Umbilical cord (tissue), 2 donors: Measurements from ENCODE around the gene MTRR. TPM values are rescaled to one million over a fixed set of nuclear protein-coding genes. Genes with fewer than 3 reads are reported as not detected.

Experiments used
- DNase-seq: peaks from one replicate; pipeline ENCODE4 v3.0.0-alpha.2; 2015; ENCODE audit warnings: low spot score
- total RNA-seq: library from RNA; depleted of rRNA; stranded (reverse); fragments of >200 nt; gene quantifications from one replicate; pipeline ENCODE4 v1.2.3, GENCODE V29; 2014; ENCODE audit warnings: low replicate concordance; ENCODE audit not compliant: insufficient read depth

Gene MTRR
- total RNA-seq, 1 donor from 2014 or later = 43.1 TPM

GRCh38 chr5:7857361-7857760, 11.6 kb upstream of the MTRR start:
- no peak for DNase-seq

GRCh38 chr5:7857926-7858632, 10.9 kb upstream of the MTRR start:
- DNase-seq = no peak

DNA sequence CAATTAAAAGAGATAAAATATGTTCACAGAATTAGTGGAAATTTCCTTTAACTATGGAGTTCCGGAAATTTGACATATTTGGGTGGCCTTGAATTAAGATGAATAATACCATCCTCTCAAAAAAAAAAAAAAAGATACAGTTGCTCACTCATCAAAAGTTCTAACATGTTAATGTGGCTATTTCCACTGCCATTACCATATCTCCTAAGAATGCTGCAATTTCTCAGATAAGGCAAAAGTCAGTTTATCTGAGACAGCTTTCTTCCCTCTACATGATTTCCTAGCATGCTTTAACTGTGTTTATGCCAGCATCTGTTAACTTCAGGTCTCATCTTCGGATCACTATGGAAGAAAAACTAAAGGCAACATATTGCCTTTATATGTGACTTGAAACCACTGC, 2.8 kb upstream of the MTRR start:
- DNase-seq = no peak

DNA sequence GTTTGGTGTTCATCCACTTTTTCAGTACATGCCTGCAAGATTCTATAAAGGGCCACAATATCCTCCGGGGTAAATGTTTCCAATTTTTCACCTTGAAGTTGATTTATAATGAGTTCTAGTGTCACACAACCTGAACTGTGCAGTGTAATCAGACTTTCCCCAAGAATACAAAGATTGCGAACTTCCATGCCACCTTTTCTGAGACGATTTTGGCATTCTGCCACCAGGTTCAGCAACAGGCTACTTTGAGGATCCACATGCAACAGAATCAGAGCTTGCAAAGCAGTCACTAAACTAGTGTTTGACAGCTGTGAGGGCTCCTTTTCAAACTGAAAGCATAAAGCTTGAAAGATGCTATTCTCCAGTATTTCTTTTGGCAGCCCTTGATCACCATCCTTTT, 1.7 kb upstream of the MTRR start:
- no peak for DNase-seq

GRCh38 chr5:7868427-7868772, 548 bp upstream of the MTRR start:
- DNase-seq = no peak

DNA sequence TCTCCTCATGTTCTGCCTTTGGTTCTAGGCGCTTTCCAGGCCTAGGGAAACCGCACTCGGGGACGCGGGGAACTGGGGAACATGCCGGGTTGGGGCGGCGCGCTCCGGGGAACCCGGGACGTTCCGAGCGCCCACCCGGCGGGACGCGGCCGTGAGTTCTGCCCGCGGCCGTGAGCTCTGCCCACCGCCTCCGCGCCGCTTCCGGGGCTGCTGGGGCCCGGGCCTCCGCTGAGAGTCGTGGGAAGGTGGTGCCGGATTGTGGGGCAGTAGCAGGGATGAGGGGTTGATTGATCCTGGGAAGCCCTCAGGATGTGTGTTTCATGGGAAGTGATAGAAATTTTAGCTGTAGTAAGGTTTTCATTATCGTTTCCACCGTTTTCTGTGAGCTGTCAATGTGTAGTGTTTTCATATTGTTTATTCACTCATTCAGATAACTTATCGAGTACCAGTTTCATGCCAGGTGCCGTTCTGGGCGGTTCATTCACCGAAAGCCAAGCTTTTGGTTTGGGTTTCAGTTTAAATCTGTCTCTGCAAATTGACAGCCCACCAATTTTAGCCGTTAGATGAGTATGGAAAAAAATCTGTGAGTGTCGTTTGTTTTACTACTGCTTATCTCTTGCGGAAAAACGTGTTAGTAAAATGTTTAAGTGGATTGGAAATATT, 657 bp downstream of the MTRR start:
- DNase-seq = no peak

- DNase-seq = no peak
Observed at GRCh38 chr5:7871653-7872052, 2.7 kb downstream of the MTRR start.

DNA sequence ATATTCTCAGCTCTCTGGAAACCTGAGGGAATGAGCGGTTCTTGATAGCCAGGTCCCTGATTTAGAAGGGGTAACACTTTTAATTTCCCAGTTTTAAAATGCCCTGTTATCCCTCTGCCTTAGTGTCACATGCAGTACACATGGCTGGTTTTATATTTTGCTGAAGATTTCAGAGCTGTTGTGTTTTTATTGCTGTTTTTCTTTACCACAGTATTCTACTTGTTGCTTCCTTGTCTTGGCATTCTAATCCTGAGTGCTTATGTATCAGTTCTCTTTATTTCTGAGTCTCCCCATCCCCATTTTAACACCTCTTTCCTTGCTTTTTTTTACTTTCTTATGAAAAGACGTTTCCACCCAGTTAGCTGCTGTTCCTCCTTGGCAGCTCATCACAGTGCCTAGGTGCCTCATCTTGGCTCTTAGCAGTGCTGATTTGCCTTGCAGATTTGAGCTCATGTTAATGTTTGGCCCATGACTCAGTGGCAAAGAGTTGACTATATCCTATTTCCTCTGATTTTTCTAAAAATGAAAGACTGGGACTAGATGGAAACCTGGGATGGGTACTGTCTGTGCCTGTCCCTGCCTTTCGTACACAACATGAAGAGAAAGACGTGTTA, 3.7 kb downstream of the MTRR start:
- DNase-seq = no peak

DNA sequence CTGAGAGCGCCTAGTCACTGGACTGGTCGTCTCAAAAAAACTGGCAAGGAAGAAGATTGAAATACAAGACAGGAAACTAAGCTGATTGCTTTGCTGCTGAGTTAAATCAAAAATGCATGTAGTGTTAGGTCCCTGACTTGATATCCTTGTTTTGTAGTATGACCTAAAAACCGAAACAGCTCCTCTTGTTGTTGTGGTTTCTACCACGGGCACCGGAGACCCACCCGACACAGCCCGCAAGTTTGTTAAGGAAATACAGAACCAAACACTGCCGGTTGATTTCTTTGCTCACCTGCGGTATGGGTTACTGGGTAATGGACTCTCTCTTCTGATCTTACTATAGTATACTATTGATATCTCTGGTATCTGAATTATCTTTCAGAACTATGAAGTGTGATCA, 4.3 kb downstream of the MTRR start:
- no peak for DNase-seq

- no peak for DNase-seq
Observed at GRCh38 chr5:7874639-7875038, 5.7 kb downstream of the MTRR start.

- no peak for DNase-seq
Observed at GRCh38 chr5:7875151-7875550, 6.2 kb downstream of the MTRR start.

- no peak for DNase-seq
Observed at GRCh38 chr5:7876867-7877266, 7.9 kb downstream of the MTRR start.

GRCh38 chr5:7877851-7878250, 8.9 kb downstream of the MTRR start:
- no peak for DNase-seq

- DNase-seq = no peak
Observed at GRCh38 chr5:7878381-7878873, 9.5 kb downstream of the MTRR start.

GRCh38 chr5:7881091-7881490, 12.1 kb downstream of the MTRR start:
- no peak for DNase-seq

- no peak for DNase-seq
Observed at GRCh38 chr5:7881816-7882215, 12.9 kb downstream of the MTRR start.

DNA sequence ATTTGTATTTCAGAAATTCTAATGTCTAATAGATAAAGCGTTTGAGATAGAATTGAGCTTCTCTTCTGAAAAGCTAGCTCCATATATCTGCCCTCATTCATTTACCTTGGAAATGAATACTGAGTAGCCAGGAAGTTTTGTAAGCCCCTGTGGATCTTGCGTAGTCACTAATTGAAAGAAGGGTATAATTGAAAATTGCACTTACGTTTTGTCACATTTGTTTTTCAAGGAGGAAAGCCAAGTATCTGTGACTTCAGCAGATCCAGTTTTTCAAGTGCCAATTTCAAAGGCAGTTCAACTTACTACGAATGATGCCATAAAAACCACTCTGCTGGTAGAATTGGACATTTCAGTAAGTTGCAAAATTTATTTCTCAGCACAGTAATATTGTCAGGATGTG, 14.0 kb downstream of the MTRR start:
- DNase-seq = no peak

- DNase-seq = peak; percentile 76
Observed at GRCh38 chr5:7884491-7885267, 15.7 kb downstream of the MTRR start.

GRCh38 chr5:7886849-7887475, 18.0 kb downstream of the MTRR start:
- DNase-seq = peak; percentile 16

DNA sequence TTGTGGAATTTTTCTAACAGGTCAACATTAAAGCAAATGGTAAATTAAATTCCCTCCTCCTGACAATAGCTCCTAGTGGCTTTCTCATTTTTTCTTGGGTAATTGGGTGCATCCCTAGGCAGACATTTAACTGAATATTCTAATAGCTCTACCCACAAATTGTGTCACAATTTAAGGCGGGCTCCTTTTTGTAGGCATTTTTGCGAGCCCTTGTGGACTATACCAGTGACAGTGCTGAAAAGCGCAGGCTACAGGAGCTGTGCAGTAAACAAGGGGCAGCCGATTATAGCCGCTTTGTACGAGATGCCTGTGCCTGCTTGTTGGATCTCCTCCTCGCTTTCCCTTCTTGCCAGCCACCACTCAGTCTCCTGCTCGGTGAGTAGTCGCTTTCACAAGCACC, 20.0 kb downstream of the MTRR start:
- DNase-seq = no peak

DNA sequence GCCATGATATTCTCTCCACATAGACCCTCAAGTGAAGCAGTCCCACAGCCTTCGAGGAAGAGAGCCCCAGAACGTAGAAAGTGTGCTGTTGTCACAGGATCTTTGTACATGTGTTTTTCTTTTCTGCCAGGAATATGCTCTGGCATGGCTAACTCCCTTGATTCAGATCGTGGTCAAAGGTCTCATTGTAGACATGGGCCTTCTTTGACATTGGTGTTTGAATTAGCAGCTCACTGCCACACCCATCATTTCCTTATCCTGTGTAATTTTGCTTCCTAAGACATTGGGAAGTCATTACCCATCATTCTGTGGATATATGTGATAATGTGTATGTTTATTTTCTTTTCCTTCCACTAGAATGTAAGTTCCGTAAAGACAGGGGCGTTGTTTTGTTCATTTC, 25.5 kb downstream of the MTRR start:
- DNase-seq = no peak

- no peak for DNase-seq
Observed at GRCh38 chr5:7894860-7895259, 25.9 kb downstream of the MTRR start.
